CD14-positive monocyte (primary cell): ENCODE results near the gene COQ7. TPM values are rescaled to one million over a fixed set of nuclear protein-coding genes. Genes with fewer than 3 reads are reported as not detected.

ENCODE experiments used
- DNase-seq, 3 donors: peaks; one replicate each; pipeline ENCODE4 v3.0.0-alpha.2; 2011 to 2022
- H2AFZ ChIP-seq: 2 replicates; pipeline ENCODE4 v1.6.0; 2012; ENCODE audit warnings: mild to moderate bottlenecking, low read depth, low read length, inconsistent platforms; ENCODE audit not compliant: insufficient read depth, poor library complexity, severe bottlenecking
- H3K27ac ChIP-seq, 2 donors: 1 replicate in 1 of 2; 2 replicates in 1 of 2; pipeline ENCODE4 v1.5.1; 2012 to 2013; ENCODE audit warnings: low read length in 2 of 2, control low read depth in 1 of 2, inconsistent platforms in 1 of 2, low read depth in 1 of 2, mild to moderate bottlenecking in 1 of 2
- H3K27me3 ChIP-seq, 2 donors: one replicate each; pipeline versions ENCODE4 v1.6.0 to v1.6.1; 2011 to 2013; ENCODE audit warnings: low read length in 2 of 2; ENCODE audit not compliant: control insufficient read depth in 2 of 2, insufficient read depth in 2 of 2
- H3K36me3 ChIP-seq, 2 donors: replicated peaks in 1 of 2; 1 replicate in 1 of 2; 2 replicates in 1 of 2; pipeline versions ENCODE4 v1.5.1 to v1.6.1; 2012 to 2013; ENCODE audit warnings: low read length in 2 of 2, control low read depth in 1 of 2, inconsistent platforms in 1 of 2, mild to moderate bottlenecking in 1 of 2; ENCODE audit not compliant: insufficient read depth in 2 of 2, control insufficient read depth in 1 of 2
- H3K4me1 ChIP-seq, 2 donors: 1 replicate in 1 of 2; 2 replicates in 1 of 2; pipeline versions ENCODE4 v1.5.1 to v1.6.1; 2012 to 2013; ENCODE audit warnings: low read length in 2 of 2, control low read depth in 1 of 2, inconsistent platforms in 1 of 2, mild to moderate bottlenecking in 1 of 2, moderate library complexity in 1 of 2; ENCODE audit not compliant: insufficient read depth in 2 of 2, control insufficient read depth in 1 of 2
- H3K4me2 ChIP-seq: replicated peaks from 2 replicates; pipeline ENCODE3; 2012; ENCODE audit warnings: low read length, moderate library complexity, mild to moderate bottlenecking; ENCODE audit not compliant: poor library complexity, severe bottlenecking; ENCODE audit errors: extremely low read depth
- H3K4me3 ChIP-seq, 3 experiments: fragments of 200-600 bp in 1 of 3; sonication (generic) in 1 of 3; replicated peaks in 1 of 3; 1 replicate in 2 of 3; 2 replicates in 1 of 3; pipeline ENCODE4 v1.5.1; 2011 to 2013; ENCODE audit warnings: low read length in 3 of 3, mild to moderate bottlenecking in 3 of 3, control low read depth in 2 of 3, low read depth in 2 of 3, inconsistent platforms in 1 of 3, moderate library complexity in 1 of 3
- H3K79me2 ChIP-seq: 2 replicates; pipeline ENCODE4 v1.6.0; 2012; ENCODE audit warnings: mild to moderate bottlenecking, control low read depth, inconsistent platforms, low read length, moderate library complexity; ENCODE audit not compliant: insufficient read depth
- H3K9ac ChIP-seq: 2 replicates; pipeline ENCODE4 v1.6.0; 2017; ENCODE audit warnings: low read length, mild to moderate bottlenecking; ENCODE audit not compliant: insufficient read depth, poor library complexity, severe bottlenecking
- H3K9me3 ChIP-seq, 2 donors: replicated peaks in 1 of 2; 1 replicate in 1 of 2; 2 replicates in 1 of 2; pipeline versions ENCODE4 v1.5.1 to v1.6.1; 2012 to 2013; ENCODE audit warnings: low read length in 2 of 2, control low read depth in 1 of 2; ENCODE audit not compliant: control insufficient read depth in 1 of 2, insufficient read depth in 1 of 2
- H4K20me1 ChIP-seq: 2 replicates; pipeline ENCODE4 v1.6.0; 2012; ENCODE audit warnings: mild to moderate bottlenecking, low read length, control low read depth, moderate library complexity; ENCODE audit not compliant: insufficient read depth
- H3K27ac Mint-ChIP-seq, 7 donors: one replicate each; pipeline ENCODE4 v1.8.0; 2020; ENCODE audit warnings: mild to moderate bottlenecking in 7 of 7, mixed read lengths in 7 of 7, moderate library complexity in 6 of 7, inconsistent platforms in 2 of 7
- H3K27me3 Mint-ChIP-seq, 3 donors: one replicate each; pipeline ENCODE4 v1.8.0; 2021 to 2022; ENCODE audit warnings: low read depth in 3 of 3, mild to moderate bottlenecking in 3 of 3, mixed read lengths in 3 of 3, moderate library complexity in 3 of 3, inconsistent platforms in 1 of 3
- H3K36me3 Mint-ChIP-seq, 2 donors: one replicate each; pipeline ENCODE4 v1.8.0; 2020; ENCODE audit warnings: mixed read lengths in 2 of 2, inconsistent platforms in 1 of 2, mild to moderate bottlenecking in 1 of 2
- H3K4me1 Mint-ChIP-seq: one replicate; pipeline ENCODE4 v1.8.0; 2020; ENCODE audit warnings: mild to moderate bottlenecking, mixed read lengths
- H3K4me3 Mint-ChIP-seq, 2 donors: one replicate each; pipeline ENCODE4 v1.8.0; 2020; ENCODE audit warnings: mild to moderate bottlenecking in 2 of 2, mixed read lengths in 2 of 2, moderate library complexity in 1 of 2
- H3K9me3 Mint-ChIP-seq, 7 donors: one replicate each; pipeline ENCODE4 v1.8.0; 2020 to 2022; ENCODE audit warnings: mixed read lengths in 7 of 7, mild to moderate bottlenecking in 6 of 7, moderate library complexity in 6 of 7, inconsistent platforms in 2 of 7
- WGBS: methylation state at CpG from one replicate; pipeline ENCODE4 v1.1.5; 2013; ENCODE audit warnings: missing lambda C conversion rate; ENCODE audit not compliant: insufficient coverage; 5-methylcytosine and 5-hydroxymethylcytosine counted together
- intact Hi-C, 2 donors: fragments of 100-400 bp; cut with micrococcal nuclease; formaldehyde crosslinking; loops; one replicate each; pipeline versions ENCODE4 v1.15.0 to v1.15.1; 2023
- polyA plus RNA-seq, 3 donors: library from polyadenylated mRNA; depleted of rRNA in 1 of 3; unstranded in 2 of 3; stranded (reverse) in 1 of 3; fragments of 300-500 nt in 2 of 3; fragments of >200 nt in 1 of 3; fragmentation: Illumina TruSeq in 2 of 3; gene quantifications; 1 replicate in 2 of 3; 2 replicates in 1 of 3; pipeline ENCODE4 v1.2.3, GENCODE V29; 2012 to 2021
- TF ChIP-seq, protein P1 (sequence below): fragments of 200-600 bp; IDR thresholded peaks from one replicate; pipeline ENCODE4 v1.8.0; 2022; ENCODE audit warnings: antibody characterized with exemption, mild to moderate bottlenecking

Gene COQ7
- polyA plus RNA-seq, 3 donors: 6.5 to 13.3 (median 12.2) TPM

DNA sequence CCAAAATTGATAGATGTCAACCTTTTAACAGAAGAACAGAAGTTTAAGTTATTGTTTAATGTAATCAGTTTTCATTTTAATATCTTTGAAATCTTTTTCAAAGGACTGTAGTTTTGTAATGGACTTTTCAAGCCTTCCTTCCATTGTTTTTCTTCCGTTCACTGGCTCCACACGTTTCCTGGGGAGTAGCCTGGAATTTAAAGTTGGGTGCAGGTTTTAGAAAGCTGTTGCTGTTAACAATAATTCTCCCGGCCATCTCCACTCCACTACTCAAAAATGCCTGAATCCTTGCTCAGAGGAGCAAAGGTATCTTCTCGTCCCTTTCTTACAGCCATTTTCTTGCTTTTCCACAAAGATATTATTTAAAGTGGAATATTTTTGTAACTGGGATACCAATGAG is 4.7 kb upstream of the COQ7 start:
- H3K9me3 Mint-ChIP-seq: no peaks in the 10 kb centered on the region
- H3K27ac ChIP-seq: no peak overlapping the region
- H3K4me1 Mint-ChIP-seq: peaks cover 2% of the 10 kb centered on the region
- no CpG with 5 or more reads among the region's 4 CpGs for WGBS
- H3K27ac Mint-ChIP-seq: no peak overlapping the region
- no peaks in the 10 kb centered on the region for H3K27me3 ChIP-seq
- H3K36me3 Mint-ChIP-seq: no peaks in the 10 kb centered on the region
- no peak for DNase-seq
- no peak overlapping the region for H3K9ac ChIP-seq
- no peak overlapping the region for H3K4me3 Mint-ChIP-seq
- no peak overlapping the region for H2AFZ ChIP-seq
- no peaks in the 10 kb centered on the region for H3K79me2 ChIP-seq
- no peaks in the 10 kb centered on the region for H3K36me3 ChIP-seq
- TF ChIP-seq, protein P1, sequence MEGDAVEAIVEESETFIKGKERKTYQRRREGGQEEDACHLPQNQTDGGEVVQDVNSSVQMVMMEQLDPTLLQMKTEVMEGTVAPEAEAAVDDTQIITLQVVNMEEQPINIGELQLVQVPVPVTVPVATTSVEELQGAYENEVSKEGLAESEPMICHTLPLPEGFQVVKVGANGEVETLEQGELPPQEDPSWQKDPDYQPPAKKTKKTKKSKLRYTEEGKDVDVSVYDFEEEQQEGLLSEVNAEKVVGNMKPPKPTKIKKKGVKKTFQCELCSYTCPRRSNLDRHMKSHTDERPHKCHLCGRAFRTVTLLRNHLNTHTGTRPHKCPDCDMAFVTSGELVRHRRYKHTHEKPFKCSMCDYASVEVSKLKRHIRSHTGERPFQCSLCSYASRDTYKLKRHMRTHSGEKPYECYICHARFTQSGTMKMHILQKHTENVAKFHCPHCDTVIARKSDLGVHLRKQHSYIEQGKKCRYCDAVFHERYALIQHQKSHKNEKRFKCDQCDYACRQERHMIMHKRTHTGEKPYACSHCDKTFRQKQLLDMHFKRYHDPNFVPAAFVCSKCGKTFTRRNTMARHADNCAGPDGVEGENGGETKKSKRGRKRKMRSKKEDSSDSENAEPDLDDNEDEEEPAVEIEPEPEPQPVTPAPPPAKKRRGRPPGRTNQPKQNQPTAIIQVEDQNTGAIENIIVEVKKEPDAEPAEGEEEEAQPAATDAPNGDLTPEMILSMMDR: no peak
- no peak overlapping the region for H3K4me3 ChIP-seq
- H3K9me3 ChIP-seq: no peaks in the 10 kb centered on the region
- no peaks in the 10 kb centered on the region for H4K20me1 ChIP-seq
- no peak overlapping the region for H3K4me2 ChIP-seq
- intact Hi-C loops: loop anchor here in 1 of 2 donors (10.0 kb wide), 1 partner anchor 652 kb away; the partner anchor contains the start of genes IQCK and KNOP1
- H3K27me3 Mint-ChIP-seq: peaks cover 4 to 5% (median 5%) of the 10 kb centered on the region in 3 donors
- peaks cover 0 to 4% of the 10 kb centered on the region in 2 donors for H3K4me1 ChIP-seq

DNA sequence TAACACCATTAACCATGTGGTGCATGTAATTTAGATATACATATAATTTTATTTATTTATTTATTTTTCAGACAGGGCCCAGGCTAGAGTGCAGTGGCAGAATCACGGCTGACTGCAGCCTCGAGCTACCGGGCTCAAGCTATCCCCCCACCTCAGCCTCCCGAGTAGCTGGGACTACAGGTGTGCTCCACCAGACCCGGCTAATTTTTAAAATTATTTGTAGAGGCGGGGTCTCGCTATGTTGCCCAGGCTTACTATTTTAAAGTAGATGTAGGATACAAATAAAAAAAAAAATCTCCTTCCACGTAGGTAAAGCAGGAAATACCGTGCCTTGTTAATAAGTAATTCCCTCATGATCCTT is 446 bp upstream of the COQ7 start:
- WGBS: 20% methylated on average over 2 of the region's 9 CpGs
- H3K4me1 Mint-ChIP-seq: peaks cover 11% of the 10 kb centered on the region
- H3K36me3 Mint-ChIP-seq: peaks cover 3% of the 10 kb centered on the region in 2 donors

More for the DNA sequence above, 446 bp upstream of the COQ7 start:
- Mint-ChIP-seq H3K9me3 (no peaks in the 10 kb centered on the region), H3K27ac (peak overlapping the region; percentile 98 to 99 (median 99)), H3K27me3 (peaks cover 3 to 5% (median 5%) of the 10 kb centered on the region in 3 donors), H3K4me3 (no peak overlapping the region)
- Histone ChIP-seq H3K27me3 (no peaks in the 10 kb centered on the region), H3K27ac (peak overlapping the region; percentile 92 to 99), H3K79me2 (peaks cover 16% of the 10 kb centered on the region), H3K36me3 (no peaks in the 10 kb centered on the region), H3K4me3 (peak overlapping the region in 1 of 3 experiments; percentile 85), H3K9me3 (no peaks in the 10 kb centered on the region), H2AFZ (no peak overlapping the region), H3K4me1 (peaks cover 16 to 17% of the 10 kb centered on the region in 2 donors), H4K20me1 (no peaks in the 10 kb centered on the region), H3K9ac (peak overlapping the region; percentile 98), H3K4me2 (peak overlapping the region; percentile 83)
- TF ChIP-seq, protein P1: no peak
- no peak for DNase-seq
- intact Hi-C loops: loop anchor here in 1 of 2 donors (5.0 to 10.0 kb wide), 4 partner anchors 265 to 648 kb away; partner anchors contain the start of genes ARL6IP1, CCP110, GDE1 and IQCK
